Neural cell (in vitro differentiated cells): Measurements from ENCODE around the gene LRMDA.

Source experiments
- EZH2 ChIP-seq: fragments of 200-600, 300-800 bp; shearing (Covaris generic), sonication (generic); IDR thresholded peaks from 2 replicates; pipeline ENCODE4 v1.6.1; 2014; ENCODE audit warnings: antibody characterized with exemption, low read length, borderline replicate concordance, mild to moderate bottlenecking; ENCODE audit not compliant: insufficient read depth, poor library complexity, severe bottlenecking
- TAF1 ChIP-seq: IDR thresholded peaks from 2 replicates; pipeline ENCODE4 v1.6.1; 2012; ENCODE audit warnings: low read depth
- TF ChIP-seq, protein P1 (sequence below): fragments of 450-650 bp; IDR thresholded peaks from 2 replicates; pipeline ENCODE4 v1.5.1; 2014; ENCODE audit warnings: antibody characterized with exemption, mild to moderate bottlenecking, moderate library complexity; ENCODE audit not compliant: poor library complexity, severe bottlenecking
- TF ChIP-seq, protein P2 (sequence below): IDR thresholded peaks from 2 replicates; pipeline ENCODE4 v1.6.1; 2012; ENCODE audit warnings: borderline replicate concordance

DNA sequence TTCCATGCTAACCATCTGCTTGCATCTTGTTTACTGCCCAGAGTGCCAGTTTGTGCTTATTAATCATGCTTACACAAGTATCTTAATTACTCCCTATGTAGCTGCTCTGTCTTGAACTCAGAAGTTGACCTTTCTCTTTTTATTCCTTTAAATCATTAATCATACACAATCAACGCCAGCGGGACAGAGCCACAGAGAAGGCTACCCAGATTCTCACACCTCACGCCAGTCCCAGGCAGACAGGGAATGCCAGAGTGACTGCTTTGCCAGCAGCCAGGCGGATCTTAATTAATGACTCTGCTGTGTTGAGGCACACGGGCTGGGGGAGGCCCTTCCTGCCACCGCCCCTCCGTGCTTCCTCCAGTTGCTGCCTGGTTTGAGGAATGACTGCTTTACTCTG, 229.4 kb downstream of the LRMDA start:
- TF ChIP-seq EZH2 (no peak), TAF1 (no peak)
- TF ChIP-seq, protein P1, sequence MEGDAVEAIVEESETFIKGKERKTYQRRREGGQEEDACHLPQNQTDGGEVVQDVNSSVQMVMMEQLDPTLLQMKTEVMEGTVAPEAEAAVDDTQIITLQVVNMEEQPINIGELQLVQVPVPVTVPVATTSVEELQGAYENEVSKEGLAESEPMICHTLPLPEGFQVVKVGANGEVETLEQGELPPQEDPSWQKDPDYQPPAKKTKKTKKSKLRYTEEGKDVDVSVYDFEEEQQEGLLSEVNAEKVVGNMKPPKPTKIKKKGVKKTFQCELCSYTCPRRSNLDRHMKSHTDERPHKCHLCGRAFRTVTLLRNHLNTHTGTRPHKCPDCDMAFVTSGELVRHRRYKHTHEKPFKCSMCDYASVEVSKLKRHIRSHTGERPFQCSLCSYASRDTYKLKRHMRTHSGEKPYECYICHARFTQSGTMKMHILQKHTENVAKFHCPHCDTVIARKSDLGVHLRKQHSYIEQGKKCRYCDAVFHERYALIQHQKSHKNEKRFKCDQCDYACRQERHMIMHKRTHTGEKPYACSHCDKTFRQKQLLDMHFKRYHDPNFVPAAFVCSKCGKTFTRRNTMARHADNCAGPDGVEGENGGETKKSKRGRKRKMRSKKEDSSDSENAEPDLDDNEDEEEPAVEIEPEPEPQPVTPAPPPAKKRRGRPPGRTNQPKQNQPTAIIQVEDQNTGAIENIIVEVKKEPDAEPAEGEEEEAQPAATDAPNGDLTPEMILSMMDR, result no peak
- TF ChIP-seq, protein P2, sequence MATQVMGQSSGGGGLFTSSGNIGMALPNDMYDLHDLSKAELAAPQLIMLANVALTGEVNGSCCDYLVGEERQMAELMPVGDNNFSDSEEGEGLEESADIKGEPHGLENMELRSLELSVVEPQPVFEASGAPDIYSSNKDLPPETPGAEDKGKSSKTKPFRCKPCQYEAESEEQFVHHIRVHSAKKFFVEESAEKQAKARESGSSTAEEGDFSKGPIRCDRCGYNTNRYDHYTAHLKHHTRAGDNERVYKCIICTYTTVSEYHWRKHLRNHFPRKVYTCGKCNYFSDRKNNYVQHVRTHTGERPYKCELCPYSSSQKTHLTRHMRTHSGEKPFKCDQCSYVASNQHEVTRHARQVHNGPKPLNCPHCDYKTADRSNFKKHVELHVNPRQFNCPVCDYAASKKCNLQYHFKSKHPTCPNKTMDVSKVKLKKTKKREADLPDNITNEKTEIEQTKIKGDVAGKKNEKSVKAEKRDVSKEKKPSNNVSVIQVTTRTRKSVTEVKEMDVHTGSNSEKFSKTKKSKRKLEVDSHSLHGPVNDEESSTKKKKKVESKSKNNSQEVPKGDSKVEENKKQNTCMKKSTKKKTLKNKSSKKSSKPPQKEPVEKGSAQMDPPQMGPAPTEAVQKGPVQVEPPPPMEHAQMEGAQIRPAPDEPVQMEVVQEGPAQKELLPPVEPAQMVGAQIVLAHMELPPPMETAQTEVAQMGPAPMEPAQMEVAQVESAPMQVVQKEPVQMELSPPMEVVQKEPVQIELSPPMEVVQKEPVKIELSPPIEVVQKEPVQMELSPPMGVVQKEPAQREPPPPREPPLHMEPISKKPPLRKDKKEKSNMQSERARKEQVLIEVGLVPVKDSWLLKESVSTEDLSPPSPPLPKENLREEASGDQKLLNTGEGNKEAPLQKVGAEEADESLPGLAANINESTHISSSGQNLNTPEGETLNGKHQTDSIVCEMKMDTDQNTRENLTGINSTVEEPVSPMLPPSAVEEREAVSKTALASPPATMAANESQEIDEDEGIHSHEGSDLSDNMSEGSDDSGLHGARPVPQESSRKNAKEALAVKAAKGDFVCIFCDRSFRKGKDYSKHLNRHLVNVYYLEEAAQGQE, result no peak
